ENCODE results near the gene ARHGAP44. TPM values are rescaled to one million over a fixed set of nuclear protein-coding genes. Genes with fewer than 3 reads are reported as not detected.

The ARHGAP44 gene
- total and polyA plus RNA-seq, 8 donors = 2.8 to 239 (median 7.4) TPM

GRCh38 chr17:12982224-12982623, 192.9 kb downstream of the ARHGAP44 start:
- TF ChIP-seq POLR2AphosphoS5 (IDR thresholded peaks at IDR 0.05) = no peak
- no peak for TF ChIP-seq POLR2A (IDR thresholded peaks at IDR 0.05)
- no peak for TF ChIP-seq EP300 (IDR thresholded peaks at IDR 0.05)
- TF ChIP-seq CTCF (IDR thresholded peaks at IDR 0.05) = no peak
- Histone ChIP-seq H3K36me3 (peaks cover 0 to 5% (median 0%) of the 10 kb centered on the region in 4 donors), H3K27ac (no peak overlapping the region), H3K27me3 (no peaks in the 10 kb centered on the region), H3K4me1 (peaks cover 0 to 17% (median 6%) of the 10 kb centered on the region in 4 donors), H3K9me3 (no peaks in the 10 kb centered on the region), H3K4me3 (no peak overlapping the region)
- intact Hi-C loops (cut with DNase I; ENCODE audit: low total_unique reads) = no loop called here
- 67 to 87% (median 83%) methylated on average over 6 of the region's 6 CpGs for WGBS, 5 donors
- DNase-seq = no peak

- Histone ChIP-seq H3K36me3 (peaks cover 0 to 5% (median 0%) of the 10 kb centered on the region in 4 donors), H3K4me3 (no peak overlapping the region), H3K27me3 (no peaks in the 10 kb centered on the region), H3K27ac (peak overlapping the region; percentile 49 to 79 (median 74)), H3K9me3 (no peaks in the 10 kb centered on the region), H3K4me1 (peaks cover 0 to 17% (median 6%) of the 10 kb centered on the region in 4 donors)
- TF ChIP-seq EP300 (IDR thresholded peaks at IDR 0.05) (no peak), POLR2AphosphoS5 (IDR thresholded peaks at IDR 0.05) (peak in 1 of 3 donors; percentile 52), CTCF (IDR thresholded peaks at IDR 0.05) (no peak)
- peak in 1 of 2 donors; percentile 90 for DNase-seq
- WGBS, 5 donors = 65 to 82% (median 77%) methylated on average over 20 to 21 of the region's 21 CpGs
- intact Hi-C loops (cut with DNase I; ENCODE audit: low total_unique reads) = no loop called here
These were observed 194.9 kb downstream of the ARHGAP44 start for GRCh38 chr17:12983991-12984884.

GRCh38 chr17:12985431-12986293, 196.4 kb downstream of the ARHGAP44 start:
- no peaks in the 10 kb centered on the region for H3K27me3 ChIP-seq
- no peak for TF ChIP-seq POLR2AphosphoS5 (IDR thresholded peaks at IDR 0.05)
- no peak for TF ChIP-seq EP300 (IDR thresholded peaks at IDR 0.05)
- no peak for TF ChIP-seq POLR2A (IDR thresholded peaks at IDR 0.05)
- TF ChIP-seq CTCF (IDR thresholded peaks at IDR 0.05) = no peak
- peaks cover 3 to 14% (median 14%) of the 10 kb centered on the region in 4 donors for H3K36me3 ChIP-seq
- peak overlapping the region in 4 of 5 donors; percentile 11 to 79 (median 76) for H3K27ac ChIP-seq
- H3K4me1 ChIP-seq = peaks cover 0 to 17% (median 6%) of the 10 kb centered on the region in 4 donors
- 56 to 70% (median 66%) methylated on average over 13 to 14 of the region's 14 CpGs for WGBS, 5 donors
- DNase-seq = peak in 1 of 2 donors; percentile 51
- H3K4me3 ChIP-seq = no peak overlapping the region
- no peaks in the 10 kb centered on the region for H3K9me3 ChIP-seq
- intact Hi-C loops (cut with DNase I; ENCODE audit: low total_unique reads) = no loop called here

- H3K4me3 ChIP-seq = no peak overlapping the region
- H3K9me3 ChIP-seq = no peaks in the 10 kb centered on the region
- peaks cover 13 to 29% (median 28%) of the 10 kb centered on the region in 4 donors for H3K36me3 ChIP-seq
- H3K27me3 ChIP-seq = no peaks in the 10 kb centered on the region
- no peak overlapping the region for H3K27ac ChIP-seq
- TF ChIP-seq POLR2A (IDR thresholded peaks at IDR 0.05) (no peak), EP300 (IDR thresholded peaks at IDR 0.05) (no peak), CTCF (IDR thresholded peaks at IDR 0.05) (no peak), POLR2AphosphoS5 (IDR thresholded peaks at IDR 0.05) (no peak)
- WGBS, 5 donors = 54 to 70% (median 62%) methylated on average over 12 of the region's 12 CpGs
- H3K4me1 ChIP-seq = peaks cover 0 to 17% (median 6%) of the 10 kb centered on the region in 4 donors
- no peak for DNase-seq
- intact Hi-C loops (cut with DNase I; ENCODE audit: low total_unique reads) = no loop called here
These were observed 197.8 kb downstream of the ARHGAP44 start for GRCh38 chr17:12987120-12987519.

Measured in stomach (tissue), 9 donors.